LNCaP clone FGC (cell line): ENCODE results near the gene ZNF575.

Experiments used
- DNase-seq: peaks from one replicate; pipeline ENCODE4 v3.0.0-alpha.2; 2011; ENCODE audit warnings: low read depth
- H3K4me3 ChIP-seq: 2 replicates; pipeline ENCODE4 v1.5.1; 2011; ENCODE audit warnings: mild to moderate bottlenecking, low read depth, low read length, control low read depth
- CTCF ChIP-seq: IDR thresholded peaks from 2 replicates; pipeline ENCODE4 v1.5.1; 2012; ENCODE audit warnings: mild to moderate bottlenecking; ENCODE audit not compliant: control insufficient read depth, insufficient read depth; ENCODE audit errors: extremely low read depth

The ZNF575 gene

GRCh38 chr19:43524922-43525835 lies 7.8 kb upstream of the ZNF575 start:
- no peak for TF ChIP-seq CTCF
- DNase-seq = no peak
- peak overlapping the region; percentile 76; the same call in 1 of the 2 replicates for H3K4me3 ChIP-seq

GRCh38 chr19:43525836-43526771 lies 6.9 kb upstream of the ZNF575 start:
- no peak for TF ChIP-seq CTCF
- DNase-seq = no peak
- H3K4me3 ChIP-seq = peak overlapping the region; percentile 76

GRCh38 chr19:43526884-43527859 lies 5.8 kb upstream of the ZNF575 start, which contains the start of gene ETHE1:
ETHE1 (minus strand) TSS chr19:43527201; CDS start chr19:43527177, 24 bp downstream.
- no peak for TF ChIP-seq CTCF
- H3K4me3 ChIP-seq = peak within 1 kb of the TSS; percentile 76
- no peak for DNase-seq

GRCh38 chr19:43527860-43528622 lies 4.9 kb upstream of the ZNF575 start:
- no peak for DNase-seq
- H3K4me3 ChIP-seq = no peak overlapping the region
- no peak for TF ChIP-seq CTCF

GRCh38 chr19:43532571-43532961 lies 422 bp upstream of the ZNF575 start:
- H3K4me3 ChIP-seq = peak overlapping the region; percentile 47
- peak; percentile 53 for DNase-seq
- TF ChIP-seq CTCF = no peak
